ENCODE data around the gene COL23A1.

DNA sequence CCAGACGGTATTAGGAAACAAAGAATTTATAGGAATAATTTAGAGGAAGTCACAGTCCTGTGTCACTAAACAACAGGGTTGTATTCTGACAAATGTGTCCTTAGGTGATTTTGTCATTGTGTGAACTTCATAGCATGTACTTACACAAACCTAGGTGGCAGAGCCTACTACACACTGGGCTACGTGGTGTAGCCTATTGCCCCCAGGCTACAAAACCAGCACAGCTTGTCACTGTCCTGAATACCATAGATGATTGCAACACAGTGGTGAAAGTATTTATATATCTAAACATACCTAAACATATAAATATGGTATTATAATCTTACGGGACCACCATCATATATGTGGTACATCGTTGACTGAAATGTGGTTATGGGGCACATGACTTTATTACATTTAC, 69.3 kb downstream of the COL23A1 start:
- TF ChIP-seq, protein P1, sequence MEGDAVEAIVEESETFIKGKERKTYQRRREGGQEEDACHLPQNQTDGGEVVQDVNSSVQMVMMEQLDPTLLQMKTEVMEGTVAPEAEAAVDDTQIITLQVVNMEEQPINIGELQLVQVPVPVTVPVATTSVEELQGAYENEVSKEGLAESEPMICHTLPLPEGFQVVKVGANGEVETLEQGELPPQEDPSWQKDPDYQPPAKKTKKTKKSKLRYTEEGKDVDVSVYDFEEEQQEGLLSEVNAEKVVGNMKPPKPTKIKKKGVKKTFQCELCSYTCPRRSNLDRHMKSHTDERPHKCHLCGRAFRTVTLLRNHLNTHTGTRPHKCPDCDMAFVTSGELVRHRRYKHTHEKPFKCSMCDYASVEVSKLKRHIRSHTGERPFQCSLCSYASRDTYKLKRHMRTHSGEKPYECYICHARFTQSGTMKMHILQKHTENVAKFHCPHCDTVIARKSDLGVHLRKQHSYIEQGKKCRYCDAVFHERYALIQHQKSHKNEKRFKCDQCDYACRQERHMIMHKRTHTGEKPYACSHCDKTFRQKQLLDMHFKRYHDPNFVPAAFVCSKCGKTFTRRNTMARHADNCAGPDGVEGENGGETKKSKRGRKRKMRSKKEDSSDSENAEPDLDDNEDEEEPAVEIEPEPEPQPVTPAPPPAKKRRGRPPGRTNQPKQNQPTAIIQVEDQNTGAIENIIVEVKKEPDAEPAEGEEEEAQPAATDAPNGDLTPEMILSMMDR (IDR thresholded peaks at IDR 0.05; ENCODE audit: low read depth, low read length) = no peak
- TF ChIP-seq EZH2phosphoT487 (IDR thresholded peaks at IDR 0.05; ENCODE audit: low read depth) = no peak

Data from OCI-LY3 (cell line).